ENCODE data around the gene GRM7.

DNA sequence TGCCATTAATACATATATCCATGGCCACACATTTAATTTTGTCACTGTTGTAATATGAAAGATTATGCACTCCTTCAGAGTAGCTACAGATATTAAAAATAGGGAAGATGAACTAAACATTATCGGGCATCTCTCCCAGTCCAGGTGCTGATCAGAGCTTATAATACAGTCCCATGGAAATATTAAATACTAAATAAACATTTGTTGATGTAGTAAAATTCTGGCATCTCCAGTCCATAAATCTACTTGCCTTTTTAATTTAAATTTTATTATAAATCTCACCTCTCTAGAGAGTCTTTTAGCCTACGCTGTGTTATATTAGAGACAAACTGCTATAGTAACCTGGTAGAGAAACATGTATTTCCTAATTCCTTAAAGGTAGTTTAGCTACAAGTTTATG lies 297.6 kb downstream of the GRM7 start:
- TF ChIP-seq, protein P1, sequence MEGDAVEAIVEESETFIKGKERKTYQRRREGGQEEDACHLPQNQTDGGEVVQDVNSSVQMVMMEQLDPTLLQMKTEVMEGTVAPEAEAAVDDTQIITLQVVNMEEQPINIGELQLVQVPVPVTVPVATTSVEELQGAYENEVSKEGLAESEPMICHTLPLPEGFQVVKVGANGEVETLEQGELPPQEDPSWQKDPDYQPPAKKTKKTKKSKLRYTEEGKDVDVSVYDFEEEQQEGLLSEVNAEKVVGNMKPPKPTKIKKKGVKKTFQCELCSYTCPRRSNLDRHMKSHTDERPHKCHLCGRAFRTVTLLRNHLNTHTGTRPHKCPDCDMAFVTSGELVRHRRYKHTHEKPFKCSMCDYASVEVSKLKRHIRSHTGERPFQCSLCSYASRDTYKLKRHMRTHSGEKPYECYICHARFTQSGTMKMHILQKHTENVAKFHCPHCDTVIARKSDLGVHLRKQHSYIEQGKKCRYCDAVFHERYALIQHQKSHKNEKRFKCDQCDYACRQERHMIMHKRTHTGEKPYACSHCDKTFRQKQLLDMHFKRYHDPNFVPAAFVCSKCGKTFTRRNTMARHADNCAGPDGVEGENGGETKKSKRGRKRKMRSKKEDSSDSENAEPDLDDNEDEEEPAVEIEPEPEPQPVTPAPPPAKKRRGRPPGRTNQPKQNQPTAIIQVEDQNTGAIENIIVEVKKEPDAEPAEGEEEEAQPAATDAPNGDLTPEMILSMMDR (conservative IDR thresholded peaks at IDR 0.05; ENCODE audit: low read depth, low read length): no peak
- TF ChIP-seq EZH2 (IDR thresholded peaks at IDR 0.05; ENCODE audit: low read length, unreplicated experiment): no peak

All from PC-3 (cell line).